Tibial artery (tissue), 4 donors: ENCODE results near the gene ATRNL1.

Source experiments
- DNase-seq, 2 donors: peaks; one replicate each; pipeline ENCODE4 v3.0.0-alpha.2; 2019
- H3K27ac ChIP-seq, 2 donors: fragments of 200-600 bp; sonication (generic) in 1 of 2; 1 replicate in 1 of 2; 2 replicates in 1 of 2; pipeline ENCODE4 v1.5.1; 2018 to 2019; ENCODE audit warnings: mild to moderate bottlenecking in 1 of 2
- H3K27me3 ChIP-seq, 2 donors: fragments of 200-600 bp; sonication (generic) in 1 of 2; one replicate each; pipeline versions ENCODE4 v1.5.1 to v1.6.0; 2016 to 2019
- H3K36me3 ChIP-seq, 3 donors: fragments of 200-600 bp; sonication (generic) in 2 of 3; one replicate each; pipeline ENCODE4 v1.5.1; 2016 to 2019; ENCODE audit warnings: mild to moderate bottlenecking in 2 of 3
- H3K4me1 ChIP-seq, 4 donors: fragments of 200-600 bp; sonication (generic) in 2 of 4; 1 replicate in 3 of 4; 2 replicates in 1 of 4; pipeline ENCODE4 v1.5.1; 2016 to 2019
- H3K4me3 ChIP-seq, 2 donors: fragments of 200-600 bp; sonication (generic) in 1 of 2; 1 replicate in 1 of 2; 2 replicates in 1 of 2; pipeline ENCODE4 v1.5.1; 2018 to 2019; ENCODE audit warnings: mild to moderate bottlenecking in 2 of 2
- H3K9me3 ChIP-seq, 3 donors: fragments of 200-600 bp; sonication (generic) in 1 of 3; one replicate each; pipeline ENCODE4 v1.5.1; 2016 to 2019
- intact Hi-C: fragments of 100-400 bp; cut with DNase I; formaldehyde crosslinking; loops from one replicate; pipeline ENCODE4 v1.15.0; 2023; ENCODE audit warnings: low total_unique reads
- TF ChIP-seq, protein P1 (sequence below), 2 experiments: fragments of 200-600 bp in 1 of 2; fragments of 450-650 bp in 1 of 2; IDR thresholded peaks; one replicate each; pipeline ENCODE4 v1.5.1; 2017 to 2019; ENCODE audit warnings: antibody characterized with exemption in 2 of 2, mild to moderate bottlenecking in 1 of 2, moderate library complexity in 1 of 2

Gene ATRNL1

DNA sequence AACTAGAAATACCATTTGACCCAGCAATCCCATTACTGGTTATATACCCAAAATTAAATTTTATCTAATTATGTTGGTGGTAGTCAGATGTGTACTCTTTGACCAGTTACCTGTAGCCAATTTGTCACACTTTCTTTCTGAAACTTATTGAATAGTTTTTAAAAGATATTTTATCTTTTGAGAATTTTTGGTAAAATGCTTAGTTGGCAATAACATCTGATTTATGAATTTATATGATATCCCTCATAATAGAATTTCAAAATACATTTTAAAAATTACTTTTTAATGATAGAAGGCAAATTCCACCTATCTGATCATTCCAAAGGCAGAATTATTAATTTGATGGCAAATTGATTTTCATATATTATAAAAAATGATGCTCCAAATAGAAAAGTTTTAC, 569.3 kb downstream of the ATRNL1 start:
- TF ChIP-seq, protein P1, sequence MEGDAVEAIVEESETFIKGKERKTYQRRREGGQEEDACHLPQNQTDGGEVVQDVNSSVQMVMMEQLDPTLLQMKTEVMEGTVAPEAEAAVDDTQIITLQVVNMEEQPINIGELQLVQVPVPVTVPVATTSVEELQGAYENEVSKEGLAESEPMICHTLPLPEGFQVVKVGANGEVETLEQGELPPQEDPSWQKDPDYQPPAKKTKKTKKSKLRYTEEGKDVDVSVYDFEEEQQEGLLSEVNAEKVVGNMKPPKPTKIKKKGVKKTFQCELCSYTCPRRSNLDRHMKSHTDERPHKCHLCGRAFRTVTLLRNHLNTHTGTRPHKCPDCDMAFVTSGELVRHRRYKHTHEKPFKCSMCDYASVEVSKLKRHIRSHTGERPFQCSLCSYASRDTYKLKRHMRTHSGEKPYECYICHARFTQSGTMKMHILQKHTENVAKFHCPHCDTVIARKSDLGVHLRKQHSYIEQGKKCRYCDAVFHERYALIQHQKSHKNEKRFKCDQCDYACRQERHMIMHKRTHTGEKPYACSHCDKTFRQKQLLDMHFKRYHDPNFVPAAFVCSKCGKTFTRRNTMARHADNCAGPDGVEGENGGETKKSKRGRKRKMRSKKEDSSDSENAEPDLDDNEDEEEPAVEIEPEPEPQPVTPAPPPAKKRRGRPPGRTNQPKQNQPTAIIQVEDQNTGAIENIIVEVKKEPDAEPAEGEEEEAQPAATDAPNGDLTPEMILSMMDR (IDR thresholded peaks at IDR 0.05), result no peak
- H3K27ac ChIP-seq, result no peak overlapping the region
- no peaks in the 10 kb centered on the region for H3K9me3 ChIP-seq
- intact Hi-C loops, result no loop called here
- no peak for DNase-seq
- no peaks in the 10 kb centered on the region for H3K4me1 ChIP-seq
- H3K4me3 ChIP-seq, result no peak overlapping the region
- no peaks in the 10 kb centered on the region for H3K36me3 ChIP-seq
- no peaks in the 10 kb centered on the region for H3K27me3 ChIP-seq

DNA sequence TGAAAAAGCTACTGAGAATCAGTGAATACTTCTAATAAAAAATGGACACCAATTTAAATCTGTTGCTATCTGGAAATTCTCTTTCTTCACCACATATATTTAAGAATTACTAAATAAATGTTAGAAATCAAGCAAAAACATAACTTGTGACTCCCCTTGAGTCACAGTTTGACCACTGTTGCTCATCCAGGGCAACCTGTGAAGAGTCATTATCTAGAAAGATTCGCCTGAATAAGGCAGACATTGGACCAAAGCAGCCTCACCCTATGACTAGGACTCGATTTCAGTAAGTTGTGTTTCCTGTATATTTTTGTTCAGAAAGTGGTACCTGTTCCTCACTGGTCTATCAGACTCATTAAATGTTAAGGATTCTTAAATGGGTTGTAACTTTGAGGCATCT, 572.4 kb downstream of the ATRNL1 start:
- H3K27me3 ChIP-seq, result no peaks in the 10 kb centered on the region
- no peaks in the 10 kb centered on the region for H3K36me3 ChIP-seq
- intact Hi-C loops, result no loop called here
- H3K4me1 ChIP-seq, result no peaks in the 10 kb centered on the region
- H3K9me3 ChIP-seq, result no peaks in the 10 kb centered on the region
- TF ChIP-seq, protein P1 (IDR thresholded peaks at IDR 0.05), result no peak
- no peak overlapping the region for H3K4me3 ChIP-seq
- H3K27ac ChIP-seq, result no peak overlapping the region
- DNase-seq, result no peak

DNA sequence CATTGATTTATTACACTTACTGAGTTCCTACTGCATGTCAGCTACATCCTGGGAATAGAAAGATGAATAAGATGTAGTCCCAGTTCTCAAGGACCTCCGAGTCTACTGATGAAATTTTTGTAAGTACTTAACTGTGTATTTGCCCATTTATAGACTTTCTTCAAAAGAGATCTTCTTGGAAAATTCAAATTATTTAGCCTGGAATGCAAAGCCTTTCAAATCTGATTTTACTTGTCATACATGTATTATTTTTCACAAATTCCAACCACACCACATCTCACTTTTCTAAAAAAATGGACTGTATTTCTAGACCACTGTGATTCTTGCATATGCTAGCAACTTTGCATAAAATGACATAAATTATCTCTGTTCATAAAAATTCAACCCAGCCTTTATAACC, 581.3 kb downstream of the ATRNL1 start:
- H3K36me3 ChIP-seq, result no peaks in the 10 kb centered on the region
- no peak for DNase-seq
- intact Hi-C loops, result no loop called here
- no peaks in the 10 kb centered on the region for H3K27me3 ChIP-seq
- TF ChIP-seq, protein P1 (IDR thresholded peaks at IDR 0.05), result no peak
- no peak overlapping the region for H3K27ac ChIP-seq
- no peaks in the 10 kb centered on the region for H3K9me3 ChIP-seq
- no peak overlapping the region for H3K4me3 ChIP-seq
- no peaks in the 10 kb centered on the region for H3K4me1 ChIP-seq

DNA sequence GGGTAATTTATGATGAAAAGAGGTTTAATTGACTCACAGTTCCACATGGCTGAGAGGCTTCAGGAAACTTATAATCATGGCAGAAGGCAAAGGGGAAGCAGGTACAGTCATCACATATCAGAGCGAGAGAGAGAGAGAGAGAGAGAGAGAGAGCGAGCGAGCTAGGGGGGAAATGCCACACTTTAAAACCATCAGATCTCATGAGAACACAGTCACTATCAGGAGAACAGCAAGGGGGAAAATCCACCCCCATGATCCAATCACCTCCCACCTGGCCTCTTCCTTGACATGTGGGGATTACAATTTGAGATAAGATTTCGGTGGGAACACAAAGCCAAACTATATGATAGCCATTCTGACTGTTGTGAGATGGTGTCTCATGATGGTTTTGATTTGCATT, 603.6 kb downstream of the ATRNL1 start:
- Histone ChIP-seq H3K9me3 (no peaks in the 10 kb centered on the region), H3K4me1 (no peaks in the 10 kb centered on the region), H3K27ac (no peak overlapping the region), H3K36me3 (no peaks in the 10 kb centered on the region), H3K27me3 (no peaks in the 10 kb centered on the region), H3K4me3 (no peak overlapping the region)
- intact Hi-C loops, result no loop called here
- TF ChIP-seq, protein P1 (IDR thresholded peaks at IDR 0.05), result no peak
- no peak for DNase-seq

DNA sequence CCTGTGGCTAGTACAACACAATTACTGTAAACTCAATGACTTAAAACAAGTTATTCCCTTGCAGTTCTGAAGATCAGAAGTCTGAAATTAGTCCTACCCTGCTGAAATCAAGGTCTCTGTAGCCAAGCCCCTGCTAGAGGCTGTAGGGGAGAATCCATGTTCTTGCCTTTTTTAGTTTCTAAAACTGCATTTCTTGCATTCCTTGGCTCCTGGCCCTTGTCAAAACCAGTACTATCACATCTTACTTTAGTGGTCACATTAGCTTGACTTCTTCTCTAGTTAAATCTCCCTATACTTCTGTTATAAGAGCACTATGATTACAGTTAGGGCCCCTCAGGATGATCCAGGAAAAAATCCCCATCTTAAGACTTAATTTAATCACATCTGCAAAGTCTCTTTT, 612.9 kb downstream of the ATRNL1 start:
- DNase-seq, result no peak
- intact Hi-C loops, result loop anchor here (10.0 kb wide), 1 partner anchor 579 kb away; no protein-coding TSS in a partner anchor
- Histone ChIP-seq H3K4me1 (peaks cover 0 to 7% (median 0%) of the 10 kb centered on the region in 4 donors), H3K27me3 (no peaks in the 10 kb centered on the region), H3K9me3 (no peaks in the 10 kb centered on the region), H3K27ac (no peak overlapping the region), H3K36me3 (no peaks in the 10 kb centered on the region), H3K4me3 (no peak overlapping the region)
- TF ChIP-seq, protein P1 (IDR thresholded peaks at IDR 0.05), result no peak

DNA sequence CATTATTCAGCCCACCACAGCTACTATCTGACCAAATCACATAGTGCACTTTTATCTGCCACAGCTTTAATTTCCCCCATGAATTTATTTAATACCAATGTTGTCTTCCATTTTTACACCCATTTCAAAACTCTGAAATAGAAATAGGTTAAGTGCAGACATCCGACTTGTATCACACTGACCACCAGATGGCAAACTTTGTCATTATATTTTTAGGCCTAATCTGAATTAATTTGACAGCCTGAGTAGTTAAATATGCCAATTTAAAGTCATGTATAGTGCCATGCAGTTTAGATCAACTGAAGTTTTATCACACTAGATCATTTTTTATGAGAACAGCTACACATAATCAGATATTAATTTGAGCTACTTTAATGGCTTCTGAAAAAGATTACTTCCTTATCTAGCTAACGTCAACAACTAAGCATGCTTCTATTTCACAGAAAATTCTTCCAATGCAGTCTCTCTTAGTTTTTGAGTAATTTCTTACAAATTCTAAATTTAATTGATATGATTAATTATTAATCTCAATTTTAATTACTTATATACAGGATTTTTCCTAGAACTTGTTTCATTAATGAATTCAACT, 613.4 kb downstream of the ATRNL1 start:
- Histone ChIP-seq H3K36me3 (no peaks in the 10 kb centered on the region), H3K27ac (no peak overlapping the region), H3K4me3 (no peak overlapping the region), H3K9me3 (no peaks in the 10 kb centered on the region), H3K27me3 (no peaks in the 10 kb centered on the region), H3K4me1 (peaks cover 0 to 7% (median 0%) of the 10 kb centered on the region in 4 donors)
- no peak for DNase-seq
- intact Hi-C loops, result loop anchor here (10.0 kb wide), 1 partner anchor 578 kb away; no protein-coding TSS in a partner anchor
- TF ChIP-seq, protein P1 (IDR thresholded peaks at IDR 0.05), result peak; percentile 41 to 60
